HG02763 (cell line): ENCODE results near the gene FAM3C.

Experiments
- ATAC-seq: cut with Tn5 transposase; IDR thresholded peaks from one replicate; pipeline ENCODE4 v1.9.1; 2021; ENCODE audit warnings: mild to moderate bottlenecking, moderate library complexity; ENCODE audit not compliant: unreplicated experiment

Gene FAM3C

GRCh38 chr7:121382473-121382872 is 13.6 kb downstream of the FAM3C start:
- ATAC-seq = no peak

- ATAC-seq = no peak
These were observed 16.2 kb downstream of the FAM3C start for GRCh38 chr7:121379930-121380329.

- ATAC-seq = no peak
These were observed 19.1 kb downstream of the FAM3C start for GRCh38 chr7:121376979-121377378.

GRCh38 chr7:121373177-121373576 is 22.9 kb downstream of the FAM3C start:
- ATAC-seq = no peak

GRCh38 chr7:121372376-121373010 is 23.6 kb downstream of the FAM3C start:
- peak; percentile 85 for ATAC-seq

- ATAC-seq = no peak
These were observed 24.2 kb downstream of the FAM3C start for GRCh38 chr7:121371883-121372282.

GRCh38 chr7:121371367-121371766 is 24.7 kb downstream of the FAM3C start:
- ATAC-seq = no peak

- ATAC-seq = peak; percentile 41
These were observed 26.6 kb downstream of the FAM3C start for GRCh38 chr7:121369462-121369861.

GRCh38 chr7:121366852-121367431 is 29.2 kb downstream of the FAM3C start:
- ATAC-seq = no peak

GRCh38 chr7:121360564-121360963 is 35.5 kb downstream of the FAM3C start:
- ATAC-seq = no peak

- no peak for ATAC-seq
These were observed 40.5 kb downstream of the FAM3C start for GRCh38 chr7:121355574-121355973.

GRCh38 chr7:121352323-121352722 is 43.8 kb downstream of the FAM3C start:
- no peak for ATAC-seq

- ATAC-seq = no peak
These were observed 44.4 kb downstream of the FAM3C start for GRCh38 chr7:121351682-121352081.

GRCh38 chr7:121344497-121344896 is 51.6 kb downstream of the FAM3C start:
- no peak for ATAC-seq

- ATAC-seq = no peak
These were observed 52.0 kb downstream of the FAM3C start for GRCh38 chr7:121344093-121344492.

- no peak for ATAC-seq
These were observed 52.8 kb downstream of the FAM3C start for GRCh38 chr7:121343302-121343701.

GRCh38 chr7:121342631-121343030 is 53.5 kb downstream of the FAM3C start:
- ATAC-seq = no peak

GRCh38 chr7:121341933-121342332 is 54.2 kb downstream of the FAM3C start:
- no peak for ATAC-seq

- ATAC-seq = no peak
These were observed 57.0 kb downstream of the FAM3C start for GRCh38 chr7:121339082-121339481.

- no peak for ATAC-seq
These were observed 58.7 kb downstream of the FAM3C start for GRCh38 chr7:121337398-121337797.

- no peak for ATAC-seq
These were observed 59.5 kb downstream of the FAM3C start for GRCh38 chr7:121336579-121336978.

- ATAC-seq = no peak
These were observed 61.0 kb downstream of the FAM3C start for GRCh38 chr7:121334875-121335648.
